Fibroblast of skin of scalp (primary cell): Measurements from ENCODE around the gene FRAS1.
"Not testable (repeated sequence)": the region's sequence is repeated elsewhere in the genome, so short reads cannot be mapped to it uniquely, and the experiment has no call there.

ENCODE experiments used
- DNase-seq: peaks from one replicate; pipeline ENCODE4 v3.0.0-alpha.2; 2013

Gene FRAS1

DNA sequence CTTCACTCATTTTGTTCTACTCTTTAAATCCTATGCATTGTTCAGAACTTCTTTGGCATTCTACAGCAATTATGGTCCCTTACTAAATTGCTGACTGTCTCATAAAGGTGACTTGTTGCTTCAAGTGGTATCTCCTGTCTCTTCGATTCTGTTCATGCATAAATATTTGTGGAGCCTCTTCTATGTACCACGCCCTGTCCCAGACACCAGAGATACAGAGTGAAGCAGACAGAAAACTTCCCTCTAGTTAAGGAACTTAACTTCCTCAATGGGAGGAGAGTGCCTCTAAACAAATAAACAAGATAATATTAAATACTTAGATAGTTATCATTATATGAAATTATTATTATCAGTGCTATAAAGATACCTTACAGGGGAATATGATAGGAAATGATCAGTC lies 235.7 kb downstream of the FRAS1 start:
- DNase-seq = no peak

DNA sequence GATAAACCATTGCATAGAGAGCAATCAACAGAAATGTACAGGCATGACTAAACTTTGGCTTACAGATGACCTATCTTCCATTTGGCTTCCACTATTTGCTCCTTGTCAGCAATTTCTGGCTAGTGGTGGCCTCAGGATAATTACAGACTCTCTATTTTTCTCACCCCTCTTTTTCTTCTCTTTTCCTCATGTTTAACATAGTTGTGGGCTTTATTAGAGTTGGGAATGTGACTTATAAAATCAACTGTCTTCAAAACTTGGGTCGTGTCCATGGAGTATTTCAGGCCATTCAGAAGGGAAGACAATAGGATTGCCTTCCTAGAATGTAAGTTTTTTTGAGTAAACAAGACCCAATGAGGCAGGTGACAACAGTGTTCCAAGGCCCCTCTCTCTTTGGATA lies 236.2 kb downstream of the FRAS1 start:
- DNase-seq = peak; percentile 94

DNA sequence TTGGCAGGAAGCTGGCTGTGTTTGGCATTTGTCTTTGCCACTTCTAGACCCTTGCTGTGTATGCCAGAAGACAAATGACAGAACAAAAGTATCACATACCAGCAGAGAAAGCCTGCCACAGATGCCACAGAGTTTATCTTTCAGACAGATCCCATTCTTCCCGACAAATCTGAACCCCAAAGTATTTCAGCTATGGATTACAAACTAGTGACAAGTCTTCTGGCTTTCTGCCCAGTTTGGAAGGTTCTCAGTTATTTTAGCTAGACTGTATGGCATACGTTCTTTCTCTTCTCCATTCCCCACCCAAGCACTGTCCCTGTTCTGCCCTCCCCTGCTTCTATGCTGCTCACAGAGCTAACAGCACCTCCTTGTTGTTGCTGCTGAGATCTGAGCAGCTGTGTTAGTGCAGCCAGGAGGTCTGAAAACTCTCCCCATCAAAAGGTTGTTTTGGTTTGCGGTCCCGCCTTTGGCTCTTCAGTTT lies 236.7 kb downstream of the FRAS1 start:
- DNase-seq = peak; percentile 99

GRCh38 chr4:78296261-78296660 lies 239.1 kb downstream of the FRAS1 start:
- no peak for DNase-seq

DNA sequence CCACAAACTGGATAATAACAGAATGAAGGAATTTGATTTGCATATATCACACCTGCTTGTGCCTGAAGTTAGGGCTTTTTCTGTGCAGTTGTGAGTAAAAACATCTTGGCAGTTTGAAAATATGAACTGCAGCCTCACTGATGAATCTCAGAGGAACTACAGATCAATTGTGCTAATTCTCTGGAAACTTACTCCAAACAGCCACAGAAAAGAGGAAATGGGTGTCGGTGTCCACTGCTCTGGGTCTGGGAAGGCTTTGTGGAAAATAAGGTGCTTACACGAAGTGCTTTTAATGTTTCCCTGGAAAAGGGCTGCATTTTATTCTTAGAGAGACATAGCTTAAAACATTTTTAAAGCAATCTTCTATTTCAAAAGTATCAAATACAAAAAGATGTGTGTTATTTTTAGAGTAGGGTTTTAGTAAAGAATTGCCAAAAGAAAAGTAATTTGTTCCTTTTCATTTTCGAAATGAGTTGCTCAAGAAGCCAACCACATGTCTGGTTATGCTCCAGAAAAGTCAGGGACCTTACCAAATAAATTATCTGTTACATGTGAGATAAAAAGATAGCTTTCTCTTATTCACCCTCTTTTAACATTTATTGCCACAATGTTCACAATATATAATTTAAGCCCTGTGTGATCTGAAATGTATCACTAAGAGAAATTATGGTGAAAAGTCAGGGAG lies 240.1 kb downstream of the FRAS1 start:
- peak; percentile 36 for DNase-seq

- peak; percentile 70 for DNase-seq
These were observed 241.5 kb downstream of the FRAS1 start for GRCh38 chr4:78298618-78299017.

GRCh38 chr4:78299565-78299972 lies 242.4 kb downstream of the FRAS1 start:
- DNase-seq = no peak

DNA sequence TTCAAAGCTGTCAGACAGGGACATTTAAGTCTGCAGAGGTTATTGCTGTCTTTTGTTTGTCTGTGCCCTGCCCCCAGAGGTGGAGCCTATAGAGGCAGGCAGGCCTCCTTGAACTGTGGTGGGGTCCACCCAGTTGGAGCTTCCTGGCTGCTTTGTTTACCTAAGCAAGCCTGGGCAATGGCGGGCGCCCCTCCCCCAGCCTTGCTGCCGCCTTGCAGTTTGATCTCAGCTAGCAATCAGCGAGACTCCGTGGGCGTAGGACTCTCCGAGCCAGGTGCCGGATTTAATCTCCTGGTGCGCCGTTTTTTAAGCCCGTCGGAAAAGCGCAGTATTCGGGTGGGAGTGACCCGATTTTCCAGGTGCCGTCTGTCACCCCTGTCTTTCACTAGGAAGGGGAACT lies 250.1 kb downstream of the FRAS1 start:
- not testable (repeated sequence) for DNase-seq

GRCh38 chr4:78308517-78308916 lies 251.4 kb downstream of the FRAS1 start:
- no peak for DNase-seq

GRCh38 chr4:78309352-78309751 lies 252.2 kb downstream of the FRAS1 start:
- DNase-seq = no peak

GRCh38 chr4:78310007-78310739 lies 253.1 kb downstream of the FRAS1 start:
- DNase-seq = no peak

GRCh38 chr4:78310740-78311115 lies 253.6 kb downstream of the FRAS1 start:
- no peak for DNase-seq

- peak; percentile 28 for DNase-seq
These were observed 254.2 kb downstream of the FRAS1 start for GRCh38 chr4:78311306-78311705.

- peak; percentile 45 for DNase-seq
These were observed 256.0 kb downstream of the FRAS1 start for GRCh38 chr4:78312989-78313753.

- no peak for DNase-seq
These were observed 256.6 kb downstream of the FRAS1 start for GRCh38 chr4:78313754-78314120.

DNA sequence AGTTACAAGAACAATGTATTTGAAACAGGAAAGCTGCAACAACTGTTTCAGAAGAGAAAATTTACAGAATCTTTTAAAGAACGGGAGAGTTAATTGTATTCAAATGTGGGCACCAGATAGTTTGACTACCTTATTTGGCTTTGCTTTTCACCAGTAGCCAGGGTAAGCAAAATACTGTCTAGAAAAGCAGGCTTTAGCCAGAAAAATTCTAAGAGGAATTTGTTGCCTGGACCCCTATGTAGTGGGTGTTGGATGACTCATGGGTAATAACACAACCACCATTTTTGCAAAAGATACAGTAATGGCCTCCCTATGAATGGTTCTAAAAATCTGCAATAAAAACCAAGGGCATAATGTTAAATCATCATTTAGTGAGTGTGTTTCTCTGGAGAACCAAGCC lies 261.0 kb downstream of the FRAS1 start:
- peak; percentile 67 for DNase-seq

- DNase-seq = peak; percentile 72
These were observed 263.3 kb downstream of the FRAS1 start for GRCh38 chr4:78320349-78320935.

DNA sequence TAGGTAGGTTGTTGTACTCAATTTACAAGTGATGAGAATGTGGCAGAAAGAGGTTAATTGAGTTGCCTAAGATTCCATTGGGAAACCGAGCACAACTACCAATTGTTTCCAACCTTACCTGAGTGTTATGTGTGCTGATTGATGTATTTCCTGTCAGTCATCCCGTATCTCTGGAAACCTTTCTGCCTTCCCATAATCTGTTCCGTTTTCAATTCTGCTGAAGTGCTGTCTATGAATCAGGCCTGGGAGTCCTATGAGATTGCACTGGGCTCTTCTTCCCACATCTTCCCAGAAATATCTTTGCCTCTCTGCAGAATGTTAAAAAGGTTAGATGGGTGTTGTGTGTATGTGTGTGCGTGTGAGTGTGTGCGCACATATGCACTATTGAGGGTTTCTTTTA lies 264.9 kb downstream of the FRAS1 start:
- DNase-seq = no peak

DNA sequence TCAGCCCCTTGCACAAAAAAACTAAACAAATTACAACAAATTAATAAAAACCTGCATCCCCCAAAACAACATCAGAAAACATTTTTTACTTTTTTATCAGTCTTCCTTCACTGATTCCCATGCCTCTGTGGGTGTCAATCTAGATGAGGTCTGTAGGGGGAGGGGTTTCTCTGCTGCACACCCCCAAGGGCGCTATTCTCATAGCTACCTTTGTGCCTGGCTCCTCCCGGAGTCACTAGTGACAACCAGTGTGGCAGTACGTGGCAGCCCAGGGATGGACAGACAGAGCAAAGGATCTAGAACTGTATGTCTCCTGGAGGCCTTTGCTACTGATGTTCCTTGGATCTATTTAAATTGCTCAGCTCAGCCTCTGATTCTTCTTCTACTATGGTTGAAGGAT lies 266.3 kb downstream of the FRAS1 start:
- DNase-seq = no peak

DNA sequence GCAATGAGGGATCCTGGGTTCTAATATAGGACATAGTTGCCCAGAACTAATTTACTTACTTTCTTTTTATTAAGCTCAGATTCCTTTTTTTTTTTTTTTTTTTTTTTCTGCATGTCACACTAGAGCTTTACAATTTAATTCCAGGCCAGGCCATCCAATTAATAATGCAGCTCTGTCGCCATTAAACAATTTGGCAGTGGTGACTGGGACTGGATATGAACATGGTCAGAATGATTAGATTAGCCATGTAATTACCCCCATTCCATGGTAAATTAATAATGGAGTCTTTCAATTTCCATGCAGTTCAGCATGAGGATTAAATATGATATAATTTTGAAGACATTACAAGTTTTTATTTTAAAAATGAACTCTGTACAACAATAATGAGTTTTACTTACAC lies 267.5 kb downstream of the FRAS1 start:
- no peak for DNase-seq

GRCh38 chr4:78325271-78326157 lies 268.4 kb downstream of the FRAS1 start:
- peak; percentile 35 for DNase-seq

- DNase-seq = not testable (repeated sequence)
These were observed 271.5 kb downstream of the FRAS1 start for GRCh38 chr4:78328591-78328990.
